HCT116 (cell line): ENCODE results near the gene ASB1. TPM values are rescaled to one million over a fixed set of nuclear protein-coding genes. Genes with fewer than 3 reads are reported as not detected.

Experiments
- ATAC-seq: fragments of 200-7000 bp; cut with Tn5 transposase; 2 replicates; pipeline ENCODE4 v1.9.1; 2020; ENCODE audit warnings: mild to moderate bottlenecking, moderate library complexity
- BruUV-seq: library from RNA; stranded (reverse); fragments of 400-500 nt; replicated peaks from 2 replicates; lab custom pipeline; 2021; lab: Mats Ljungman, UMichigan
- CTCF ChIA-PET: fragments of 300-600 bp; sonication (Branson Sonifier 250); formaldehyde crosslinking; loops from one replicate; lab custom pipeline; 2021; ENCODE audit warnings: antibody characterized with exemption; lab: Charles Lee
- POLR2A ChIA-PET: fragments of 300-600, 350-600 bp; sonication (Branson Sonifier 250); formaldehyde crosslinking; loops from one replicate; lab custom pipeline; 2021; ENCODE audit warnings: antibody characterized with exemption; lab: Charles Lee
- RAD21 ChIA-PET, 2 experiments: fragments of 300-600 bp; sonication (Branson Sonifier 250); formaldehyde crosslinking; loops; one replicate each; lab custom pipeline; 2023; ENCODE audit warnings: low total read pairs in 2 of 2; ENCODE audit not compliant: uncharacterized antibody in 2 of 2, unreplicated experiment in 2 of 2, low non-redundant PET in 1 of 2; lab: Charles Lee
- DNase-seq: peaks from one replicate; pipeline ENCODE4 v3.0.0-alpha.2; 2010; ENCODE audit warnings: low read depth, low spot score
- H2AFZ ChIP-seq: fragments of 200-600 bp; shearing (Covaris generic), sonication (generic); 2 replicates; pipeline ENCODE4 v1.6.1; 2017; ENCODE audit warnings: low read depth, mixed run types, mixed read lengths, antibody characterized with exemption, low read length; ENCODE audit not compliant: poor library complexity, severe bottlenecking
- H3K27ac ChIP-seq: 2 replicates; pipeline ENCODE4 v1.5.1; 2012; ENCODE audit warnings: low read depth, low read length
- H3K27me3 ChIP-seq: fragments of 200-600 bp; sonication (generic); 2 replicates; pipeline ENCODE4 v1.6.1; 2016; ENCODE audit warnings: mixed run types, low read length, mixed read lengths; ENCODE audit not compliant: insufficient read depth
- H3K36me3 ChIP-seq, 2 experiments: fragments of 200-500 bp in 1 of 2; fragments of 200-600 bp in 1 of 2; sonication (Bioruptor generic) in 1 of 2; sonication (generic) in 1 of 2; 2 replicates each; pipeline versions ENCODE4 v1.5.1 to v1.6.1; 2014 to 2016; ENCODE audit warnings: low read length in 2 of 2, inconsistent platforms in 1 of 2, mixed read lengths in 1 of 2, mixed run types in 1 of 2; ENCODE audit not compliant: insufficient read depth in 2 of 2, control insufficient read depth in 1 of 2
- H3K4me1 ChIP-seq, 2 experiments: fragments of 200-600 bp in 1 of 2; sonication (generic) in 1 of 2; 2 replicates each; pipeline versions ENCODE4 v1.5.1 to v1.6.1; 2012 to 2017; ENCODE audit warnings: low read length in 2 of 2, inconsistent platforms in 1 of 2, mild to moderate bottlenecking in 1 of 2, mixed read lengths in 1 of 2, mixed run types in 1 of 2, moderate library complexity in 1 of 2; ENCODE audit not compliant: insufficient read depth in 2 of 2, control insufficient read depth in 1 of 2
- H3K4me2 ChIP-seq: fragments of 200-600 bp; sonication (generic); 2 replicates; pipeline ENCODE4 v1.6.1; 2017; ENCODE audit warnings: mixed run types, low read length, mixed read lengths
- H3K4me3 ChIP-seq, 2 experiments: fragments of 200-600 bp in 1 of 2; sonication (generic) in 1 of 2; replicated peaks in 1 of 2; 2 replicates each; pipeline ENCODE4 v1.5.1; 2011 to 2016; ENCODE audit warnings: low read length in 2 of 2, control low read depth in 1 of 2, low read depth in 1 of 2, mild to moderate bottlenecking in 1 of 2, mixed read lengths in 1 of 2, mixed run types in 1 of 2
- H3K79me2 ChIP-seq: fragments of 200-600 bp; sonication (generic); 2 replicates; pipeline ENCODE4 v1.6.1; 2017; ENCODE audit warnings: mild to moderate bottlenecking, mixed run types, low read length, moderate library complexity, mixed read lengths; ENCODE audit not compliant: insufficient read depth
- H3K9ac ChIP-seq: fragments of 200-600 bp; sonication (generic); 2 replicates; pipeline ENCODE4 v1.6.1; 2016; ENCODE audit warnings: low read length, mixed read lengths
- H3K9me2 ChIP-seq: fragments of 200-600 bp; sonication (generic), shearing (Covaris generic); 2 replicates; pipeline ENCODE4 v1.6.1; 2017; ENCODE audit warnings: mixed run types, mild to moderate bottlenecking, moderate library complexity; ENCODE audit not compliant: insufficient read depth
- H3K9me3 ChIP-seq, 2 experiments: fragments of 200-500 bp in 1 of 2; fragments of 200-600 bp in 1 of 2; sonication (Bioruptor generic) in 1 of 2; sonication (generic) in 1 of 2; 2 replicates each; pipeline ENCODE4 v1.6.1; 2014 to 2017; ENCODE audit warnings: low read length in 2 of 2, mixed read lengths in 2 of 2, inconsistent platforms in 1 of 2, low read depth in 1 of 2, mild to moderate bottlenecking in 1 of 2, mixed run types in 1 of 2, moderate library complexity in 1 of 2; ENCODE audit not compliant: control insufficient read depth in 1 of 2, insufficient read depth in 1 of 2
- H4K20me1 ChIP-seq: fragments of 200-600 bp; sonication (generic), shearing (Covaris generic); 2 replicates; pipeline ENCODE4 v1.6.1; 2017; ENCODE audit warnings: mixed run types, mild to moderate bottlenecking, moderate library complexity; ENCODE audit not compliant: insufficient read depth
- EGR1 ChIP-seq: IDR thresholded peaks from 2 replicates; pipeline ENCODE4 v1.6.1; 2012; ENCODE audit warnings: low read depth
- ELF1 ChIP-seq: IDR thresholded peaks from 2 replicates; pipeline ENCODE4 v1.6.1; 2012; ENCODE audit warnings: low read depth, borderline replicate concordance
- EZH2 ChIP-seq: fragments of 200-600 bp; sonication (generic); IDR thresholded peaks from 2 replicates; pipeline ENCODE4 v1.6.1; 2017; ENCODE audit warnings: antibody characterized with exemption, mixed run types
- JUND ChIP-seq: IDR thresholded peaks from 2 replicates; pipeline ENCODE4 v1.6.1; 2012
- MAX ChIP-seq: IDR thresholded peaks from 2 replicates; pipeline ENCODE4 v1.6.1; 2012
- REST ChIP-seq: IDR thresholded peaks from 2 replicates; pipeline ENCODE4 v1.6.1; 2012; ENCODE audit warnings: low read depth
- SIN3A ChIP-seq: IDR thresholded peaks from 2 replicates; pipeline ENCODE4 v1.6.1; 2012; ENCODE audit warnings: low read depth
- SP1 ChIP-seq: IDR thresholded peaks from 2 replicates; pipeline ENCODE4 v1.6.1; 2012; ENCODE audit warnings: low read depth
- SRF ChIP-seq: IDR thresholded peaks from 2 replicates; pipeline ENCODE4 v1.6.1; 2012; ENCODE audit warnings: low read depth
- ZBTB33 ChIP-seq: IDR thresholded peaks from 2 replicates; pipeline ENCODE4 v1.6.1; 2011; ENCODE audit warnings: mild to moderate bottlenecking, low read length, moderate library complexity; ENCODE audit not compliant: insufficient replicate concordance; ENCODE audit errors: extremely low read depth
- ZNF274 ChIP-seq: fragments of 200-500 bp; sonication (Bioruptor generic); IDR thresholded peaks from 2 replicates; pipeline ENCODE4 v1.6.1; 2014; ENCODE audit warnings: mild to moderate bottlenecking, low read depth, low read length, inconsistent platforms
- intact Hi-C: fragments of 100-400 bp; cut with micrococcal nuclease; formaldehyde crosslinking; loops from 2 replicates; pipeline ENCODE4 v1.10.0; 2022
- total RNA-seq: library from RNA; stranded (reverse); gene quantifications from one replicate; pipeline ENCODE4 v1.2.1, GENCODE V29; 2021; ENCODE audit not compliant: unreplicated experiment

Gene ASB1
- total RNA-seq, 1 experiment from 2014 or later = 43.1 TPM

- no peaks in the 10 kb centered on the region for H3K27me3 ChIP-seq
- DNase-seq = no peak
- no peaks in the 10 kb centered on the region for H4K20me1 ChIP-seq
- ChIA-PET POLR2A (no interaction called here), CTCF (no interaction called here), RAD21 (no interaction called here)
- no peaks in the 10 kb centered on the region for H3K9me2 ChIP-seq
- H3K79me2 ChIP-seq = no peaks in the 10 kb centered on the region
- TF ChIP-seq SIN3A = no peak
- TF ChIP-seq MAX = no peak
- no peak for TF ChIP-seq EGR1
- no peak overlapping the region for H3K27ac ChIP-seq
- intact Hi-C loops = no loop called here
- H3K9ac ChIP-seq = no peak overlapping the region
- no TSS peak for BruUV-seq
- no peak overlapping the region for H2AFZ ChIP-seq
- H3K9me3 ChIP-seq = peaks cover 4% of the 10 kb centered on the region in 2 experiments; a peak in 1 of 4 replicates
- H3K4me1 ChIP-seq = no peaks in the 10 kb centered on the region
- H3K36me3 ChIP-seq = no peaks in the 10 kb centered on the region
- H3K4me3 ChIP-seq = no peak overlapping the region
- no peak for ATAC-seq
- no peak overlapping the region for H3K4me2 ChIP-seq
Measured at GRCh38 chr2:238412067-238412767, 14.5 kb upstream of the ASB1 start.

- Histone ChIP-seq H3K9me2 (no peaks in the 10 kb centered on the region), H3K4me2 (no peak overlapping the region), H3K9ac (no peak overlapping the region), H3K9me3 (peaks cover 4% of the 10 kb centered on the region in 2 experiments; a peak in 1 of 4 replicates), H3K4me1 (no peaks in the 10 kb centered on the region), H3K36me3 (no peaks in the 10 kb centered on the region), H3K79me2 (no peaks in the 10 kb centered on the region), H3K4me3 (no peak overlapping the region), H3K27me3 (no peaks in the 10 kb centered on the region), H3K27ac (no peak overlapping the region), H4K20me1 (no peaks in the 10 kb centered on the region), H2AFZ (no peak overlapping the region)
- DNase-seq (no peak), ATAC-seq (no peak)
- TF ChIP-seq ZBTB33 (no peak), MAX (no peak), EZH2 (no peak), ZNF274 (no peak), JUND (no peak), SRF (no peak), ELF1 (no peak), SIN3A (no peak), REST (no peak), SP1 (no peak)
- no TSS peak for BruUV-seq
- CTCF ChIA-PET = no interaction called here
- intact Hi-C loops = no loop called here
- POLR2A ChIA-PET = interaction anchor here (1.8 kb wide), 1 partner anchor 26 kb away, joined by 4 read pairs; no protein-coding TSS in a partner anchor
- RAD21 ChIA-PET = no interaction called here
Measured at GRCh38 chr2:238413368-238413767, 13.4 kb upstream of the ASB1 start.
